KG1 (cell line): Measurements from ENCODE around the gene RSPO3.
"Not testable (repeated sequence)": the region's sequence is repeated elsewhere in the genome, so short reads cannot be mapped to it uniquely, and the experiment has no call there.

ENCODE experiments used
- DNase-seq: peaks from one replicate; lab custom pipeline; 2025; lab: John Stamatoyannopoulos, UW

RSPO3 gene

GRCh38 chr6:127118298-127119101 is at the start of gene RSPO3:
Gene RSPO3 (plus strand): TSS chr6:127118671. CDS start chr6:127119193, 522 bp downstream.
- no peak for DNase-seq

GRCh38 chr6:127069659-127070279 is 48.7 kb upstream of the RSPO3 start:
- DNase-seq = no peak

GRCh38 chr6:127073222-127073621 is 45.2 kb upstream of the RSPO3 start:
- DNase-seq = no peak

GRCh38 chr6:127076466-127076865 is 42.0 kb upstream of the RSPO3 start:
- no peak for DNase-seq

- no peak for DNase-seq
Observed at GRCh38 chr6:127077886-127078285, 40.6 kb upstream of the RSPO3 start.

GRCh38 chr6:127078669-127079068 is 39.8 kb upstream of the RSPO3 start:
- DNase-seq = no peak

- no peak for DNase-seq
Observed at GRCh38 chr6:127079681-127080080, 38.8 kb upstream of the RSPO3 start.

- DNase-seq = no peak
Observed at GRCh38 chr6:127080081-127080480, 38.4 kb upstream of the RSPO3 start.

- DNase-seq = no peak
Observed at GRCh38 chr6:127083231-127083962, 35.1 kb upstream of the RSPO3 start.

- DNase-seq = no peak
Observed at GRCh38 chr6:127083963-127084310, 34.5 kb upstream of the RSPO3 start.

- DNase-seq = no peak
Observed at GRCh38 chr6:127085181-127085580, 33.3 kb upstream of the RSPO3 start.

GRCh38 chr6:127090051-127090450 is 28.4 kb upstream of the RSPO3 start:
- no peak for DNase-seq

GRCh38 chr6:127092466-127092865 is 26.0 kb upstream of the RSPO3 start:
- no peak for DNase-seq

- no peak for DNase-seq
Observed at GRCh38 chr6:127094791-127095190, 23.7 kb upstream of the RSPO3 start.

- DNase-seq = no peak
Observed at GRCh38 chr6:127096167-127096566, 22.3 kb upstream of the RSPO3 start.

GRCh38 chr6:127097442-127097841 is 21.0 kb upstream of the RSPO3 start:
- not testable (repeated sequence) for DNase-seq

- DNase-seq = no peak
Observed at GRCh38 chr6:127100510-127101140, 17.8 kb upstream of the RSPO3 start.

GRCh38 chr6:127102299-127102698 is 16.2 kb upstream of the RSPO3 start:
- no peak for DNase-seq

- DNase-seq = no peak
Observed at GRCh38 chr6:127102859-127103258, 15.6 kb upstream of the RSPO3 start.

- no peak for DNase-seq
Observed at GRCh38 chr6:127103482-127103881, 15.0 kb upstream of the RSPO3 start.

GRCh38 chr6:127107916-127108315 is 10.6 kb upstream of the RSPO3 start:
- no peak for DNase-seq

GRCh38 chr6:127110712-127111111 is 7.8 kb upstream of the RSPO3 start:
- no peak for DNase-seq

GRCh38 chr6:127111526-127111925 is 6.9 kb upstream of the RSPO3 start:
- DNase-seq = no peak
